GM18870 (cell line): Measurements from ENCODE around the gene ANXA5.
"Not testable (repeated sequence)": the region's sequence is repeated elsewhere in the genome, so short reads cannot be mapped to it uniquely, and the experiment has no call there.

Experiments
- ATAC-seq: cut with Tn5 transposase; IDR thresholded peaks from one replicate; pipeline ENCODE4 v1.9.1; 2021; ENCODE audit warnings: moderate library complexity; ENCODE audit not compliant: unreplicated experiment

The ANXA5 gene

GRCh38 chr4:121696581-121697461 lies at the start of gene ANXA5:
Gene ANXA5, minus strand, starts transcription at chr4:121696980. Its CDS starts 391 bp downstream, at chr4:121696589.
- ATAC-seq = peak; percentile 65

GRCh38 chr4:121742794-121743193 lies 46.0 kb upstream of the ANXA5 start:
- no peak for ATAC-seq

GRCh38 chr4:121741751-121742150 lies 45.0 kb upstream of the ANXA5 start:
- ATAC-seq = no peak

GRCh38 chr4:121740796-121741409 lies 44.1 kb upstream of the ANXA5 start:
- no peak for ATAC-seq

GRCh38 chr4:121739575-121739974 lies 42.8 kb upstream of the ANXA5 start:
- no peak for ATAC-seq

- no peak for ATAC-seq
Measured at GRCh38 chr4:121738780-121739535, 42.2 kb upstream of the ANXA5 start.

GRCh38 chr4:121737846-121738554 lies 41.2 kb upstream of the ANXA5 start:
- no peak for ATAC-seq

GRCh38 chr4:121736735-121737351 lies 40.1 kb upstream of the ANXA5 start:
- no peak for ATAC-seq

GRCh38 chr4:121734571-121734970 lies 37.8 kb upstream of the ANXA5 start:
- ATAC-seq = no peak

GRCh38 chr4:121733942-121734341 lies 37.2 kb upstream of the ANXA5 start:
- ATAC-seq = no peak

GRCh38 chr4:121729753-121730152 lies 33.0 kb upstream of the ANXA5 start:
- ATAC-seq = not testable (repeated sequence)

GRCh38 chr4:121728798-121729226 lies 32.0 kb upstream of the ANXA5 start:
- ATAC-seq = no peak

- no peak for ATAC-seq
Measured at GRCh38 chr4:121728066-121728465, 31.3 kb upstream of the ANXA5 start.

GRCh38 chr4:121726642-121727268 lies 30.0 kb upstream of the ANXA5 start:
- ATAC-seq = peak; percentile 98

GRCh38 chr4:121724671-121725070 lies 27.9 kb upstream of the ANXA5 start:
- ATAC-seq = no peak

GRCh38 chr4:121721700-121722099 lies 24.9 kb upstream of the ANXA5 start:
- no peak for ATAC-seq

GRCh38 chr4:121720109-121720508 lies 23.3 kb upstream of the ANXA5 start:
- no peak for ATAC-seq

- no peak for ATAC-seq
Measured at GRCh38 chr4:121717680-121718237, 21.0 kb upstream of the ANXA5 start.

GRCh38 chr4:121714548-121714947 lies 17.8 kb upstream of the ANXA5 start:
- no peak for ATAC-seq

GRCh38 chr4:121712783-121713182 lies 16.0 kb upstream of the ANXA5 start:
- no peak for ATAC-seq
